Measurements from ENCODE around the gene ANTKMT.

Gene ANTKMT

GRCh38 chr16:706189-707061 lies 14.5 kb upstream of the ANTKMT start:
- no peak overlapping the region for H3K4me3 ChIP-seq (ENCODE audit: low read length, poor library complexity, severe bottlenecking)
- no peaks in the 10 kb centered on the region for H3F3A ChIP-seq (ENCODE audit: low read depth)
- H3K9me2 ChIP-seq (replicated peaks; ENCODE audit: low read depth, low read length) = no peaks in the 10 kb centered on the region
- H3K79me2 ChIP-seq (ENCODE audit: insufficient read depth, low read length) = no peaks in the 10 kb centered on the region
- H3K4me1 ChIP-seq (ENCODE audit: insufficient read depth, low read length, poor library complexity, severe bottlenecking) = no peaks in the 10 kb centered on the region
- no peaks in the 10 kb centered on the region for H3K27me3 ChIP-seq (ENCODE audit: insufficient read depth, low read length, poor library complexity, severe bottlenecking)
- no peaks in the 10 kb centered on the region for H3K36me3 ChIP-seq (ENCODE audit: insufficient read depth, low read length)
- no peaks in the 10 kb centered on the region for H3K9me3 ChIP-seq (ENCODE audit: insufficient read depth, low read depth, low read length)
- H4K20me1 ChIP-seq (ENCODE audit: insufficient read depth, low read length, poor library complexity, severe bottlenecking) = no peaks in the 10 kb centered on the region
- no peak overlapping the region for H3K9ac ChIP-seq (ENCODE audit: low read depth, low read length, poor library complexity, severe bottlenecking)
- H2AFZ ChIP-seq (ENCODE audit: low read length) = no peak overlapping the region
- no peak overlapping the region for H3K4me2 ChIP-seq (ENCODE audit: low read depth, low read length, poor library complexity, severe bottlenecking)
- TF ChIP-seq CTCF (conservative IDR thresholded peaks at IDR 0.05; ENCODE audit: low read length) = no peak
- no peak for TF ChIP-seq EZH2phosphoT487 (IDR thresholded peaks at IDR 0.05; ENCODE audit: borderline replicate concordance)

GRCh38 chr16:707062-707538 lies 13.8 kb upstream of the ANTKMT start:
- no peaks in the 10 kb centered on the region for H3K79me2 ChIP-seq (ENCODE audit: insufficient read depth, low read length)
- no peaks in the 10 kb centered on the region for H3K9me2 ChIP-seq (replicated peaks; ENCODE audit: low read depth, low read length)
- no peaks in the 10 kb centered on the region for H4K20me1 ChIP-seq (ENCODE audit: insufficient read depth, low read length, poor library complexity, severe bottlenecking)
- no peak overlapping the region for H3K4me3 ChIP-seq (ENCODE audit: low read length, poor library complexity, severe bottlenecking)
- H2AFZ ChIP-seq (ENCODE audit: low read length) = no peak overlapping the region
- no peak for TF ChIP-seq CTCF (conservative IDR thresholded peaks at IDR 0.05; ENCODE audit: low read length)
- TF ChIP-seq EZH2phosphoT487 (IDR thresholded peaks at IDR 0.05; ENCODE audit: borderline replicate concordance) = no peak
- H3K9ac ChIP-seq (ENCODE audit: low read depth, low read length, poor library complexity, severe bottlenecking) = no peak overlapping the region
- H3F3A ChIP-seq (ENCODE audit: low read depth) = no peaks in the 10 kb centered on the region
- no peaks in the 10 kb centered on the region for H3K9me3 ChIP-seq (ENCODE audit: insufficient read depth, low read depth, low read length)
- no peaks in the 10 kb centered on the region for H3K36me3 ChIP-seq (ENCODE audit: insufficient read depth, low read length)
- H3K27me3 ChIP-seq (ENCODE audit: insufficient read depth, low read length, poor library complexity, severe bottlenecking) = no peaks in the 10 kb centered on the region
- no peaks in the 10 kb centered on the region for H3K4me1 ChIP-seq (ENCODE audit: insufficient read depth, low read length, poor library complexity, severe bottlenecking)
- no peak overlapping the region for H3K4me2 ChIP-seq (ENCODE audit: low read depth, low read length, poor library complexity, severe bottlenecking)

GRCh38 chr16:708019-708418 lies 12.9 kb upstream of the ANTKMT start:
- Histone ChIP-seq H3K4me3 (ENCODE audit: low read length, poor library complexity, severe bottlenecking) (no peak overlapping the region), H4K20me1 (ENCODE audit: insufficient read depth, low read length, poor library complexity, severe bottlenecking) (no peaks in the 10 kb centered on the region), H3K27me3 (ENCODE audit: insufficient read depth, low read length, poor library complexity, severe bottlenecking) (no peaks in the 10 kb centered on the region), H2AFZ (ENCODE audit: low read length) (no peak overlapping the region), H3K4me2 (ENCODE audit: low read depth, low read length, poor library complexity, severe bottlenecking) (no peak overlapping the region), H3K9me2 (replicated peaks; ENCODE audit: low read depth, low read length) (no peaks in the 10 kb centered on the region), H3K9me3 (ENCODE audit: insufficient read depth, low read depth, low read length) (no peaks in the 10 kb centered on the region), H3F3A (ENCODE audit: low read depth) (no peaks in the 10 kb centered on the region), H3K79me2 (ENCODE audit: insufficient read depth, low read length) (no peaks in the 10 kb centered on the region), H3K9ac (ENCODE audit: low read depth, low read length, poor library complexity, severe bottlenecking) (no peak overlapping the region), H3K36me3 (ENCODE audit: insufficient read depth, low read length) (no peaks in the 10 kb centered on the region), H3K4me1 (ENCODE audit: insufficient read depth, low read length, poor library complexity, severe bottlenecking) (no peaks in the 10 kb centered on the region)
- no peak for TF ChIP-seq CTCF (conservative IDR thresholded peaks at IDR 0.05; ENCODE audit: low read length)
- no peak for TF ChIP-seq EZH2phosphoT487 (IDR thresholded peaks at IDR 0.05; ENCODE audit: borderline replicate concordance)
